ENCODE results near the gene UNK. TPM values are rescaled to one million over a fixed set of nuclear protein-coding genes. Genes with fewer than 3 reads are reported as not detected.
A peak's percentile ranks its signal among the peaks of the same experiment; 100 is the strongest.

Gene UNK
- total RNA-seq, 1 experiment from 2014 or later = 15.6 TPM

DNA sequence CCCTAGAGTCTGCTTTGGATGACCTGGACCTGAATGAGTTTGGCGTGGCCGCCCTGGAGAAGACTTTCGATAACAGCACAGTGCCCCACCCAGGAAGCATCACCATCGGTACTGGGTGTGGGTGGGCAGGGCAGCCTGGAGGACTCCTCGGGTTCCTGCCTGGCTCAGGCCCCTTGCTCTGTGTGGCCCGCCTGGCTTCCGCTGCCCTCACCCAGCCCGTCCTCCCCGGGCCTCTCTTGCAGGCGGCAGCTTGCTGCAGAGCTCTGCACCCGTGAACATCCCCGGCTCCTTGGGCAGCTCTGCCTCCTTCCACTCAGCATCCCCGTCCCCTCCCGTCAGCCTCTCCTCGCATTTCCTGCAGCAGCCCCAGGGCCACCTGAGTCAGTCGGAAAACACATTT, 35.1 kb downstream of the UNK start:
- no peak for DNase-seq (ENCODE audit: low read depth)

DNA sequence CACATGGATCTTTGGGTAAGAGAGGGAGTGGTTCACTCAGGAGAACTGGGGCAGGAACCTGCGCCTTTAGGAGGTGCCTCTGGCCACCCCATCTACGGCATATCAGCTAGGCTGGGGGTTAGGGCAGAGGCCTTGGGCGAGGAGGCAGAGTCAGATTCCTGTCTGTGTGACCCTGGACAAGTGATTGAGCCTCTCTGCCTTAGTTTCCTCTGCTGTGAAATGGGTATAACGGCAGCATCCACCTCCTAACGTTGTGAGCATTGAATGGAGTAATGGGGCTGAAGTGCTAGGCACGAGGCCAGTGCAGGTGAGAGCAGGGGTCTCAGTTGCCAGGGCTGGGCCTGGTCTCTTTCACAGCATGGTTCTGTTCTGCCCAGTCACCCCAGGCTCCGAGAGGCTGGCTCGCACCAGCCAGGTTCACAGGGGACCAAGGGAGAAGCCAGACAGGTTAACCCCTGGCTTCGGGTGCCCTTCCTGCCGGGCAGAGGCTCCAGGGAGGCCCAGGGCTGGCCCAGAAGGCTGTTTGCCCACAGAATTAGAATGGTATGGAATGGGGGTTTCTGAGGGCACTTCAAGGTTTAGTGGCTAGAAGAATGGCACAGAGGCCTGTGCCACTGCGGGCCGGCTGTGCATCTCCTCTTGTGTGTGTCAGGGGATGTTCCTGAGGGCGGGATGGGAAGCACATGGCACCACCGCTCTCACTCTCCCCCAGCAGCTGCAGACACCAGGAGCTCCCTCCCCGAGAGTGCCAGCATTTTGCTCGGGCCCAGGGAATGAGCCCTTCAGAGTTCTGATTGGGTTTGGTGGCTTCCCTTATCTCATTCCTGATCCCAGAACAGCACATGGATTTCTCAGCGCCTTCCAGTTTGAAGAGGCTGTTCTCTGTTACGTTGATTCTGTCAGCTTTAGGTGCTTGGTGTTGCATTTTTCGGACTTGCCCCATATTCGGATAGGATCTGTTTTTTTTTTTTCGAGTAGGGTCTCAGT, 35.8 kb downstream of the UNK start:
- DNase-seq (ENCODE audit: low read depth) = no peak

DNA sequence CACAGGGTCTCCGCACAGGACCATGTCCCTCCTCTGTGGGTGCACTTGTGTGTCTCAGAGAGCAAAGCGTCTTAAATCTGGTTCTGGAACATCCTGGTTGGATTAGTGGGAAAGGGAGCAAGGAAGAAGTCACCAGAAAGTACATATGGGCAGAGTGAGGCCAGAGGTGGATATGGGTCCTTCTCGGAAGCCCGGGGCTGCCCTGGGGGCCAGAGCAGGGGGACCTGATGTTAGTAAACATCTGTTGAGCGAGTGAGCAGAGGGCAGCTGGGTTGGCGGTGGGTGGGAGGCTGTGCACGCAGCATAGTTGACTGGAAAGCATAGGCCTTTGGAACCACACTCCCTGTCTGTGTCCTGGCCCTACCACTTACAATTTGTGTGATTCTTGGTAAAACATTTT, 36.9 kb downstream of the UNK start:
- no peak for DNase-seq (ENCODE audit: low read depth)

GRCh38 chr17:75822119-75822799, 37.7 kb downstream of the UNK start:
- no peak for DNase-seq (ENCODE audit: low read depth)

GRCh38 chr17:75822800-75823166, 38.2 kb downstream of the UNK start:
- DNase-seq (ENCODE audit: low read depth) = no peak

- no peak for DNase-seq (ENCODE audit: low read depth)
Observed at GRCh38 chr17:75823257-75824041, 38.8 kb downstream of the UNK start.

DNA sequence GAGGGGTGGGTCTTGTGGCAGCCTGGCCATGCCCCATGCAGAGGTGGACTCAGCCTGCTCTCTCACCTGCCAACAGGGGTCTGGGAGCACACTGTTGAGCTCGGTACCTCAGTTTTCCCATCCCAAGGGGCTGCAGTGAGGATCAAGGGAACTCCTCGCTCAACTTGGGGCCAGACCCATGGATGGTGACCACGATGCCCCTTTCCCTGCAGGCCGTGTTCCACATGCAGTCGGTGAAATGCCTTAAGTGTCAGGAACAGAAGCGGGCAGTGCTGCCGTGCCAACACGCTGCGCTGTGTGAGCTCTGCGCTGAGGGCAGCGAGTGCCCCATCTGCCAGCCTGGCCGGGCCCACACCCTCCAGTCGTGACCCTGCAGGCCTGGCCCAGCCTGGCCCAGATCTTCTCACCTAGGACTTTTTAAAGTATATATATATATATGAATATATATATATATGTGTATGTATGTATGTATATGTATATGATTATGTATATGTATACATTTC, 39.5 kb downstream of the UNK start:
- no peak for DNase-seq (ENCODE audit: low read depth)

- no peak for DNase-seq (ENCODE audit: low read depth)
Observed at GRCh38 chr17:75824666-75825065, 40.1 kb downstream of the UNK start.

DNA sequence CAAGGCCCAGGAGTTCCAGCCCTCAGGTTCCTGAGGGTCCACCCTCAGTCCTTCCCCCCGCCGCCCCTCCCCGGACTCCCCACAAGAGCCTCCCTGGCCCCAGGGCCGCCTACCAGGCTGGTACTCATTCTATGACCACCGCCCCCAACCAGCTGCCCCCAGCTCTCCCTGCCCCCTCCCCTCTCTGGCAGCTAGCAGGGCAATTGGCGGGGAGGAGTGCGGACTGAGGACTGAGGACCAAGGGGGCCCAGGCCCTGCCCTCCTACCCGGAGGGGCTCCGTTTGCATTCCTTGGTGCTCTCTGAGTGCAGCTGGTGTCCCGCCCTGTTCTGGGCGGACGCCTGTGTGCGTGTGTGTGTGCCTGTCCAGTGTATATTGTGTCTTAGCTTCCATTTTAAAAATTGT, 40.5 kb downstream of the UNK start:
- DNase-seq (ENCODE audit: low read depth) = no peak

DNA sequence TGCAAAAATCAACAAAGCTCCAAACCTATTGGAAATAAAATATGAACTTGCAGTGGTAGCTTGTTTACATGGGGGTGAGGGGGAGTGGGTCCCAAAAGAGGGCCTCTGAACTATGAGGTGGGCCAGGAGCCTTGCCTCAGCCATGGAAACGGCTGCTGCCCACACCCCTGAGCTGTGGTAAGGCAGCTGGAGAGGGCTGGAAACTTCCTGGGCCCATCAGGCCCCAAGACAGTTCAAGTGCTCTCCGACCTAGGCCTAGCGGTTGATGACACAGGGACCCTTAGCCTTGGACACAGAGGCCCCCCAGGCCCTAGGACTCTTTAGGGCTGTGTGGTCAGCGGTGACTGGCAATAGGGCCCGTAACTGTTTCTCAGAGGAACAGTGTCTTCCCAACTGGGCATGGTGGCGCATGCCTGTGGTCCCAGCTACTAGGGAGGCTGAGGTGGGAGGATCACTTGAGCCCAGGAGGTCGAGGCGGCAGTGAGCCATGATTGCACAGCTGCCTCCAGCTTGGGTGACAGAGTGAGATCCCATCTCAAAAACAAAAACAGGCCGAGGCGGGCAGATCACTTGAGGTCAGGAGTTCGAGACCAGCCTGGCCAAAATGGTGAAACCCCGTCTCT, 41.3 kb downstream of the UNK start:
- no peak for DNase-seq (ENCODE audit: low read depth)

GRCh38 chr17:75826561-75827307, 42.1 kb downstream of the UNK start:
- DNase-seq (ENCODE audit: low read depth) = no peak

DNA sequence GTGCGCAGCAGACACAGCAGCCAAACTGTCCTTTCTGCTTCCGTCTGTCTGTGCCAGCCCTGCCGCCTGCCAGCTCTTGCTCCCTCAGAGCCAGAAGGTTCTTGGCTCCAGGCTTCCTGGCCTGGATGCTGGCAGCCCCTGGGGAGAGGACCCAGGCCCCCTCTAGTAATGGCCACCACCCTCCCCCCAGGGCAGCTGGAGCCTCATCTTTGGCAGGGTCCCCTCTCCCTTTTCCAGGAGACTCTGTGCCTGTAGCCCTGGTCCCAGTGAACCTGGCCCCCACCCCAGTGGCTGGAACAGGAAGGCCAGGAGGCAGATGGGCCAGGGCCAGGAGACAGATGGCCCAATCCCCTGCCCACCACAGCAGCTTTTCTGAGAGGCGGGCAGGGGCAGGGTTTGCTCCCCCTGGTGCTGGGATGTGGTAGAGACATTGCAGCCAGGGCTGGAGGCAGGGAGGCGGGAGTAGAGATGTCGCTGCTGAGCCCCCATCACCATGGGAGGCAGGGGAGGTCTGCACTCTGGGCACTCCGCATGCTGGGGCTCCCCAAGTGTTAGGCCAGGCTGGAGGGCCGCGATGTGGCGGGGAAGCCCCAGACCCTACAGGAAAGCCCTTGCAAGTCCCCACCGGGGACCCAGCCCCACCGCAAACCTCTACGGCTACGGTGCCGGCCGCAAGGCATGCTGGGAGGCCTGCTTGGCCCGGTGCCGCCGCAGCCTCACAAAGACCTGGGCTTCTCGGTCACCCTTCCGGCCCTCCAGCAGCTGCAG, 42.9 kb downstream of the UNK start:
- DNase-seq (ENCODE audit: low read depth) = peak; percentile 25

DNA sequence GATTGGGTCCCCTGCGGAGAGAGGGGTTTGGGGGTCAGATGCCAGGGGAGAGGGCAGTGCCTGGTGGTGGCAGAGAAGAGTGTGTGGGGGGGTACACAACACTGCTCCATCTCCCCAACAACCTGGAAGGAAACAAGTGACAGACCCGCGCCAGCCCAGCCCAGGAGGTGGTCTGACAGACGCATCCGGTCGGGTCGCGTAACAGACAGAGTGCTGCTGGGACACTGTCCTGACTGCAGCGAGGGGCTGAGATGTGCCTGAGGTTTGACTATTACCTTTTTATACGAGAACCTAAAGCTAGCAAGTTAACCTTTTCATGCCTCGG, 43.4 kb downstream of the UNK start:
- no peak for DNase-seq (ENCODE audit: low read depth)

DNA sequence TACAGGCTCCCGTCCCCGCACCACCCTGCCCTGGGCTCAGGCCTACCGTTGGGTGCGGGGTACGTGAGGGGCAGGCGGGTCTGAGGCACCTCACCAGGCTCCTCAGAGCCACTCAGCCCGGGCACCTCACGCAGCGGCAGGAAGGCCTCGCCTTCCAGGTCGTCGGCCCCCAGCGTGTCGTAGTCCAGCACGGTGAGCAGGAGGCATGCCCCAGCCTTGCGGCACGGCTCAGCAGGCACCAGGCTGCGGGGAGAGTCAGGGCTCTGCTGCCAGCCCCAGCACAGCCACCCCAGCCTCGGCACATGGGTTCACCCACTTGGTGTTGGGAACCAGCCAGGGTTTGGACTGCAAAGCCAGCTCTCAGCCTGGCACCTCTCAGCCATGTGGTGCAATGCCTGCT, 44.1 kb downstream of the UNK start:
- no peak for DNase-seq (ENCODE audit: low read depth)

DNA sequence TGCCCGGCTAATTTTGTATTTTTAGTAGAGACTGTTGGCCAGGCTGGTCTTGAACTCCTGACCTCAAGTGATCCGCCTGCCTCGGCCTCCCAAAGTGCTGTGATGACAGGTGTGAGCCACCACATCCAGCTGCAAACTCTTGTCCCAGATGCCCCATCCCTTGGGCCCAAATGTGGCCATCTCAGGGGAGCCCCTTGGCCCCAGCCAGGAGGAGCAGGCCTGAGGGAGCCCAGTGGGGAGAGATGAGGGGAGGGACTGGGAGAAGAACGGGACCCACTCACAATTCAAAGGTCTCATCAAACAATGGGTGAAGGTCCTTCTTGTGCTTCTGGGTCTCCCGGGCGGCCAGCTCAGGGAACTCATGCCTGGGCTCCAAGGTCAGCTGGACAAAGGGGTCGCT, 45.1 kb downstream of the UNK start:
- DNase-seq (ENCODE audit: low read depth) = no peak

GRCh38 chr17:75830164-75831031, 45.8 kb downstream of the UNK start:
- no peak for DNase-seq (ENCODE audit: low read depth)

GRCh38 chr17:75831032-75831571, 46.5 kb downstream of the UNK start:
- DNase-seq (ENCODE audit: low read depth) = no peak

DNA sequence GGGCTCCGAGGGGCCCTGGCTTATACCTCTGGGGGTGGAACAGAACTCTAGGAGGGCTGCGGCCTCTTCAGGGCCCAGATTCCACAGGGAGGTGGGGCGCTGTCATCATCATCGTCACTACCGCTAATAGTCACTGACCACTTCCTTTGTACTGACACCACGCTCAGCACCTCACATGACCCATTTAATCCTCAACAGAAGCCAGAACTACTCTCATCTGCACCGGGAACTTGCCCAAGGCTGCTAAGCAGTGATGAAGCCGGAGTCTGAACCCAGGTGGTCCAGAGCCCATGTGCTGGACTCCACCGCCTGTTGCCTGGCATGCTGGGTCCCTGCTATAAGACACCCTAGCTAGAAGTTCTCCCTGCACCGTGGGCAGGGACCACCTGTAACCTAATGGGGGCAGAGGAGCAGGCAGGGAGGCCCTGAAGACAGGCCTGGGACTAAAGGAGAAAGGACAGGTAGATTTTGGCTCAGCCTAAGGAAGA, 47.6 kb downstream of the UNK start:
- DNase-seq (ENCODE audit: low read depth) = peak; percentile 76
